IMR-90 (cell line): ENCODE data around the gene ERG. TPM values are rescaled to one million over a fixed set of nuclear protein-coding genes. Genes with fewer than 3 reads are reported as not detected.

Experiments
- ATAC-seq: fragments of 200-7000 bp; cut with Tn5 transposase; 2 replicates; pipeline ENCODE4 v1.9.1; 2020; ENCODE audit warnings: low read depth, mild to moderate bottlenecking, moderate library complexity
- BruUV-seq: library from RNA; stranded (reverse); fragments of 400-500 nt; replicated peaks from 2 replicates; lab custom pipeline; 2021; lab: Mats Ljungman, UMichigan
- CTCF ChIA-PET: fragments of 300-600 bp; formaldehyde crosslinking; extraction: SDS; loops from one replicate; lab custom pipeline; 2021; ENCODE audit warnings: antibody characterized with exemption; lab: Yijun Ruan, JAX
- POLR2A ChIA-PET: fragments of 300-600 bp; sonication (Branson Sonifier 250); formaldehyde crosslinking; loops from one replicate; lab custom pipeline; 2022; ENCODE audit warnings: antibody characterized with exemption; ENCODE audit not compliant: unreplicated experiment; lab: Charles Lee
- DNase-seq: peaks from one replicate; pipeline ENCODE4 v3.0.0; 2013
- H2AFZ ChIP-seq: replicated peaks from 2 replicates; pipeline ENCODE3; 2013; ENCODE audit warnings: low read length, mild to moderate bottlenecking; ENCODE audit not compliant: poor library complexity
- H2AK5ac ChIP-seq: 2 replicates; pipeline ENCODE4 v1.6.1; 2013; ENCODE audit warnings: low read depth, low read length, inconsistent platforms
- H2AK9ac ChIP-seq: replicated peaks from 2 replicates; pipeline ENCODE3; 2013; ENCODE audit warnings: mild to moderate bottlenecking, low read depth, low read length, moderate library complexity; ENCODE audit not compliant: poor library complexity
- H2BK120ac ChIP-seq: 2 replicates; pipeline ENCODE4 v1.6.1; 2013; ENCODE audit warnings: low read depth, low read length, inconsistent platforms
- H2BK15ac ChIP-seq: 3 replicates; pipeline ENCODE4 v1.6.1; 2013; ENCODE audit warnings: low read depth, low read length, inconsistent platforms
- H2BK20ac ChIP-seq: 2 replicates; pipeline ENCODE4 v1.6.1; 2013; ENCODE audit warnings: low read depth, mild to moderate bottlenecking, inconsistent platforms, low read length, moderate library complexity
- H2BK5ac ChIP-seq: 2 replicates; pipeline ENCODE4 v1.6.1; 2013; ENCODE audit warnings: mild to moderate bottlenecking, low read depth, low read length, inconsistent platforms; ENCODE audit not compliant: poor library complexity, severe bottlenecking
- H3K14ac ChIP-seq: replicated peaks from 2 replicates; pipeline ENCODE4 v1.6.1; 2013; ENCODE audit warnings: low read depth, low read length, inconsistent platforms
- H3K18ac ChIP-seq: 2 replicates; pipeline ENCODE4 v1.6.1; 2013; ENCODE audit warnings: low read depth, low read length, control low read depth
- H3K23ac ChIP-seq: 2 replicates; pipeline ENCODE4 v1.6.1; 2013; ENCODE audit warnings: low read depth, low read length, inconsistent platforms
- H3K27ac ChIP-seq: 2 replicates; pipeline ENCODE4 v1.5.1; 2013; ENCODE audit warnings: mild to moderate bottlenecking, control low read depth, low read length; ENCODE audit not compliant: insufficient read depth
- H3K27me3 ChIP-seq: 2 replicates; pipeline ENCODE4 v1.6.1; 2013; ENCODE audit warnings: low read length; ENCODE audit not compliant: control insufficient read depth, insufficient read depth
- H3K36me3 ChIP-seq: 2 replicates; pipeline ENCODE4 v1.6.1; 2013; ENCODE audit warnings: low read length, mixed read lengths; ENCODE audit not compliant: control insufficient read depth, insufficient read depth
- H3K4ac ChIP-seq: 2 replicates; pipeline ENCODE4 v1.6.1; 2013; ENCODE audit warnings: low read depth, low read length, inconsistent platforms
- H3K4me1 ChIP-seq: 2 replicates; pipeline ENCODE4 v1.6.1; 2013; ENCODE audit warnings: low read length, mixed read lengths; ENCODE audit not compliant: control insufficient read depth, insufficient read depth
- H3K4me2 ChIP-seq: 2 replicates; pipeline ENCODE4 v1.6.1; 2013; ENCODE audit warnings: low read depth, mild to moderate bottlenecking, control low read depth, low read length, moderate library complexity
- H3K4me3 ChIP-seq: 2 replicates; pipeline ENCODE4 v1.5.1; 2013; ENCODE audit warnings: low read depth, mild to moderate bottlenecking, control low read depth, low read length, moderate library complexity; ENCODE audit not compliant: insufficient read depth
- H3K56ac ChIP-seq: 2 replicates; pipeline ENCODE4 v1.6.1; 2013; ENCODE audit warnings: low read length, inconsistent platforms; ENCODE audit not compliant: insufficient read depth; ENCODE audit errors: extremely low read depth
- H3K79me1 ChIP-seq, 2 experiments: 2 replicates each; pipeline ENCODE4 v1.6.1; 2013; ENCODE audit warnings: low read length in 2 of 2, inconsistent platforms in 1 of 2, low read depth in 1 of 2
- H3K9ac ChIP-seq: 2 replicates; pipeline ENCODE4 v1.6.1; 2013; ENCODE audit warnings: low read depth, low read length, control low read depth
- H3K9me1 ChIP-seq: 2 replicates; pipeline ENCODE4 v1.6.1; 2013; ENCODE audit warnings: low read length, inconsistent platforms; ENCODE audit not compliant: insufficient read depth
- H3K9me3 ChIP-seq: 2 replicates; pipeline ENCODE4 v1.6.1; 2013; ENCODE audit warnings: low read length; ENCODE audit not compliant: control insufficient read depth, insufficient read depth
- H4K20me1 ChIP-seq: 2 replicates; pipeline ENCODE4 v1.6.1; 2013; ENCODE audit warnings: low read length, inconsistent platforms; ENCODE audit not compliant: insufficient read depth
- H4K5ac ChIP-seq: 2 replicates; pipeline ENCODE4 v1.6.1; 2013; ENCODE audit warnings: mild to moderate bottlenecking, low read depth, low read length, control low read depth
- H4K8ac ChIP-seq, 2 experiments: 2 replicates each; pipeline ENCODE4 v1.6.1; 2013; ENCODE audit warnings: low read depth in 2 of 2, low read length in 2 of 2, control low read depth in 1 of 2, inconsistent platforms in 1 of 2
- H4K91ac ChIP-seq: 2 replicates; pipeline ENCODE4 v1.6.1; 2013; ENCODE audit warnings: low read depth, low read length, inconsistent platforms; ENCODE audit not compliant: insufficient read depth
- BHLHE40 ChIP-seq: fragments of 150-350 bp; IDR thresholded peaks from 2 replicates; pipeline ENCODE4 v1.6.1; 2016; ENCODE audit warnings: mild to moderate bottlenecking, low read depth, low read length
- CEBPB ChIP-seq: IDR thresholded peaks from 2 replicates; pipeline ENCODE4 v1.6.1; 2012; ENCODE audit warnings: low read depth, low read length, improper control_type of control experiment
- CHD1 ChIP-seq: IDR thresholded peaks from 2 replicates; pipeline ENCODE4 v1.6.1; 2012; ENCODE audit warnings: low read depth, low read length, improper control_type of control experiment
- CTCF ChIP-seq: conservative IDR thresholded peaks from 2 replicates; pipeline ENCODE4 v1.5.1; 2012; ENCODE audit warnings: mild to moderate bottlenecking, low read depth, low read length, improper control_type of control experiment
- ELK1 ChIP-seq: fragments of 150-350 bp; IDR thresholded peaks from 2 replicates; pipeline ENCODE4 v1.6.1; 2016; ENCODE audit warnings: low read depth, mild to moderate bottlenecking, low read length, moderate library complexity, borderline replicate concordance
- FOS ChIP-seq: fragments of 150-350 bp; IDR thresholded peaks from 2 replicates; pipeline ENCODE4 v1.6.1; 2016; ENCODE audit warnings: low read depth, low read length
- MAFK ChIP-seq: IDR thresholded peaks from 2 replicates; pipeline ENCODE4 v1.6.1; 2012; ENCODE audit warnings: low read depth, low read length, improper control_type of control experiment
- MAZ ChIP-seq: IDR thresholded peaks from 2 replicates; pipeline ENCODE4 v1.6.1; 2012; ENCODE audit warnings: low read depth, mild to moderate bottlenecking, low read length, improper control_type of control experiment, moderate library complexity, borderline replicate concordance
- MXI1 ChIP-seq: IDR thresholded peaks from 2 replicates; pipeline ENCODE4 v1.6.1; 2012; ENCODE audit warnings: low read depth, mild to moderate bottlenecking, low read length, moderate library complexity, borderline replicate concordance
- NFE2L2 ChIP-seq: fragments of 150-350 bp; IDR thresholded peaks from 2 replicates; pipeline ENCODE4 v1.6.1; 2016; ENCODE audit warnings: low read depth, mild to moderate bottlenecking, low read length
- POLR2A ChIP-seq: IDR thresholded peaks from 2 replicates; pipeline ENCODE4 v1.6.1; 2012; ENCODE audit warnings: mild to moderate bottlenecking, low read depth, low read length
- RAD21 ChIP-seq: IDR thresholded peaks from 2 replicates; pipeline ENCODE4 v1.6.1; 2012; ENCODE audit warnings: low read length, improper control_type of control experiment
- RCOR1 ChIP-seq: IDR thresholded peaks from 2 replicates; pipeline ENCODE4 v1.6.1; 2012; ENCODE audit warnings: mild to moderate bottlenecking, low read length, improper control_type of control experiment; ENCODE audit not compliant: insufficient replicate concordance
- RFX5 ChIP-seq: IDR thresholded peaks from 2 replicates; pipeline ENCODE4 v1.8.0; 2012; ENCODE audit warnings: low read depth, mild to moderate bottlenecking, low read length, moderate library complexity
- SMC3 ChIP-seq: fragments of 150-350 bp; IDR thresholded peaks from 2 replicates; pipeline ENCODE4 v1.6.1; 2016; ENCODE audit warnings: low read depth, mild to moderate bottlenecking, antibody characterized with exemption, low read length, moderate library complexity
- USF2 ChIP-seq: fragments of 150-350 bp; IDR thresholded peaks from 2 replicates; pipeline ENCODE4 v1.6.1; 2017; ENCODE audit warnings: mild to moderate bottlenecking, antibody characterized with exemption, low read length, low read depth
- WGBS, 2 experiments: methylation state at CpG; one replicate each; pipeline versions ENCODE4 v1.1.5 to v1.1.7; 2013; ENCODE audit warnings: missing lambda C conversion rate in 2 of 2; ENCODE audit not compliant: insufficient read length in 1 of 2; ENCODE audit errors: extremely low coverage in 2 of 2; 5-methylcytosine and 5-hydroxymethylcytosine counted together
- dilution Hi-C: fragments of 300-500 bp; cut with HindIII; formaldehyde crosslinking; loops from one replicate; pipeline ENCODE4 v1.14.3; 2018; ENCODE audit warnings: low sequenced_read_pairs; ENCODE audit not compliant: unreplicated experiment
- in situ Hi-C: fragments of 300-500 bp; cut with MboI; formaldehyde crosslinking; loops from 3 replicates; pipeline ENCODE4 v1.14.3; 2019; ENCODE audit warnings: low sequenced_read_pairs, inconsistent platforms, mixed read lengths
- intact Hi-C: fragments of 100-400 bp; cut with micrococcal nuclease; formaldehyde crosslinking; loops from 2 replicates; pipeline ENCODE4 v1.10.0; 2022
- polyA plus RNA-seq, 3 experiments: library from polyadenylated mRNA; depleted of rRNA; stranded (reverse); fragments of >200 nt; gene quantifications; 2 replicates each; pipeline ENCODE4 v1.2.3, GENCODE V29; 2012; ENCODE audit warnings: low replicate concordance in 1 of 3
- total RNA-seq: library from RNA; depleted of rRNA; stranded (reverse); fragments of >200 nt; gene quantifications from 2 replicates; pipeline ENCODE4 v1.2.3, GENCODE V29; 2012

Gene ERG
- total and polyA plus RNA-seq, 2 of the 4 experiments (the other 2 are of a cell fraction) = not detected

GRCh38 chr21:38489271-38489652 lies 9.0 kb downstream of the ERG start:
- Histone ChIP-seq H3K4ac (no peak overlapping the region), H3K14ac (no peak overlapping the region), H3K4me2 (no peak overlapping the region), H3K27ac (no peak overlapping the region), H4K91ac (no peak overlapping the region), H2BK120ac (no peak overlapping the region), H3K4me3 (no peak overlapping the region), H2AK9ac (no peak overlapping the region), H2BK5ac (no peak overlapping the region), H4K8ac (no peak overlapping the region), H4K5ac (no peak overlapping the region), H3K23ac (no peak overlapping the region), H3K9me3 (no peaks in the 10 kb centered on the region), H3K36me3 (no peaks in the 10 kb centered on the region), H2AK5ac (no peak overlapping the region), H3K9me1 (no peaks in the 10 kb centered on the region), H3K79me1 (no peaks in the 10 kb centered on the region), H3K18ac (no peak overlapping the region), H4K20me1 (no peaks in the 10 kb centered on the region), H2AFZ (no peak overlapping the region), H3K56ac (no peak overlapping the region), H3K4me1 (no peaks in the 10 kb centered on the region), H3K27me3 (peaks cover 20% of the 10 kb centered on the region), H2BK15ac (no peak overlapping the region), H2BK20ac (no peak overlapping the region), H3K9ac (no peak overlapping the region)
- ChIA-PET POLR2A (no interaction called here), CTCF (no interaction called here)
- in situ Hi-C loops (no loop called here), dilution Hi-C loops (no loop called here), intact Hi-C loops (no loop called here)
- no peak for TF ChIP-seq NFE2L2
- TF ChIP-seq MXI1 = no peak
- no peak for TF ChIP-seq SMC3
- TF ChIP-seq CHD1 = no peak
- no peak for TF ChIP-seq MAFK
- no peak for TF ChIP-seq CEBPB
- TF ChIP-seq RCOR1 = no peak
- no peak for TF ChIP-seq RFX5
- no peak for TF ChIP-seq ELK1
- TF ChIP-seq CTCF = no peak
- no peak for TF ChIP-seq POLR2A
- no peak for TF ChIP-seq BHLHE40
- TF ChIP-seq USF2 = no peak
- TF ChIP-seq RAD21 = no peak
- TF ChIP-seq FOS = no peak
- no peak for TF ChIP-seq MAZ
- BruUV-seq = no TSS peak
- no peak for ATAC-seq
- WGBS, 2 experiments = no CpG with 5 or more reads among the region's 3 CpGs
- DNase-seq = no peak
